Lung (tissue), 12 donors: ENCODE data around the gene RCL1. TPM values are rescaled to one million over a fixed set of nuclear protein-coding genes. Genes with fewer than 3 reads are reported as not detected.

Experiments
- ATAC-seq: fragments of 200-7000 bp; cut with Tn5 transposase; one replicate; pipeline ENCODE4 v1.9.1; 2020; ENCODE audit warnings: moderate number of reproducible peaks; ENCODE audit not compliant: insufficient read depth, low FRiP score
- DNase-seq, 3 donors: peaks; one replicate each; pipeline ENCODE4 v3.0.0-alpha.2; 2013 to 2017
- H3K27ac ChIP-seq, 2 donors: one replicate each; pipeline ENCODE4 v1.5.1; 2013; ENCODE audit warnings: mild to moderate bottlenecking in 2 of 2, moderate library complexity in 2 of 2, control low read depth in 1 of 2, inconsistent platforms in 1 of 2, low read depth in 1 of 2, low read length in 1 of 2
- H3K27me3 ChIP-seq, 3 donors: one replicate each; pipeline ENCODE4 v1.5.1; 2013; ENCODE audit warnings: low read length in 2 of 3; ENCODE audit not compliant: control insufficient read depth in 3 of 3, insufficient read depth in 3 of 3
- H3K36me3 ChIP-seq, 4 donors: one replicate each; pipeline ENCODE4 v1.5.1; 2013; ENCODE audit warnings: low read length in 4 of 4, mild to moderate bottlenecking in 1 of 4, moderate library complexity in 1 of 4; ENCODE audit not compliant: control insufficient read depth in 4 of 4, insufficient read depth in 4 of 4
- H3K4me1 ChIP-seq, 5 donors: one replicate each; pipeline ENCODE4 v1.5.1; 2013; ENCODE audit warnings: low read length in 5 of 5, mild to moderate bottlenecking in 2 of 5, moderate library complexity in 1 of 5; ENCODE audit not compliant: control insufficient read depth in 5 of 5, insufficient read depth in 5 of 5
- H3K4me3 ChIP-seq: one replicate; pipeline ENCODE4 v1.5.1; 2013; ENCODE audit warnings: mild to moderate bottlenecking, control low read depth, moderate library complexity
- H3K9ac ChIP-seq, 2 donors: one replicate each; pipeline ENCODE4 v1.5.1; 2013; ENCODE audit warnings: low read length in 2 of 2, control low read depth in 1 of 2; ENCODE audit not compliant: insufficient read depth in 1 of 2
- H3K9me3 ChIP-seq, 4 donors: one replicate each; pipeline ENCODE4 v1.5.1; 2013; ENCODE audit warnings: low read length in 3 of 4, mild to moderate bottlenecking in 1 of 4, moderate library complexity in 1 of 4; ENCODE audit not compliant: control insufficient read depth in 4 of 4, insufficient read depth in 3 of 4
- WGBS, 2 donors: extraction: QIAGEN DNeasy Blood & Tissue Kit; methylation state at CpG; one replicate each; pipeline ENCODE4 v1.1.7; 2013; 5-methylcytosine and 5-hydroxymethylcytosine counted together
- polyA plus RNA-seq, 2 donors: library from polyadenylated mRNA; stranded (reverse); fragments of 200-250 nt; gene quantifications; one replicate each; pipeline ENCODE4 v1.2.1, GENCODE V29; 2013
- total RNA-seq, 2 donors: library from RNA; depleted of rRNA in 1 of 2; stranded (reverse); fragments of >200 nt in 1 of 2; gene quantifications; one replicate each; pipeline ENCODE4 v1.2.1, GENCODE V29; 2014 to 2021
- TF ChIP-seq, protein P1 (sequence below): IDR thresholded peaks from 2 replicates; pipeline ENCODE4 v1.5.1; 2012; ENCODE audit warnings: mild to moderate bottlenecking; ENCODE audit errors: control extremely low read depth, extremely low read depth
- donor health status: control.
- donor health status: control.
- donor health status: Bipolar disorder and iron deficiency.
- donor health status: healthy.
- donor health status: DM: yes; HTN: yes; CAD: no.

The RCL1 gene
- total and polyA plus RNA-seq, 4 donors, result 14.8 to 62.2 (median 23.4) TPM

DNA sequence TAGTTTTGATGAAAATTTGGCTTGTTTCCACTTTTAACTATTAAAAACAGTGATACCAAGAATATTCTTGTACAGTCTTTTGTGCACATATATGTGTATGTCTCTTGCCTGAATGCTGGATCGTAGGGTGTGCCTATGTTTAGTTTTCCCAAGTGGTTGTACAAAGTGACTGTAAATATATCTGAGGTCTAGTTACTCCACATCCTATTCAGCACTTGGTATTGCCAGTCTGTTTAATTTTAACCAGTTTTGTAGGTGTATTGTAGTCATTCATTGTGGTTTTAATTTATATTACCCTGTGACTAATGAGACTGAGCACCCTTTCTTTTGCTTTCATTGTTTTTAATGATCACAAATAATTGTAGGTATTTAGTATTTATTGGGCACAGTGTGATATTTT, 17.8 kb downstream of the RCL1 start:
- Histone ChIP-seq H3K9ac (no peak overlapping the region), H3K4me1 (peaks cover 0 to 3% (median 0%) of the 10 kb centered on the region in 5 donors), H3K27me3 (no peaks in the 10 kb centered on the region), H3K27ac (no peak overlapping the region), H3K9me3 (peaks cover 0 to 4% (median 0%) of the 10 kb centered on the region in 4 donors), H3K4me3 (no peak overlapping the region), H3K36me3 (no peaks in the 10 kb centered on the region)
- WGBS, 2 donors, result 52 to 84% methylated on average over 1 of the region's 1 CpG
- TF ChIP-seq, protein P1, sequence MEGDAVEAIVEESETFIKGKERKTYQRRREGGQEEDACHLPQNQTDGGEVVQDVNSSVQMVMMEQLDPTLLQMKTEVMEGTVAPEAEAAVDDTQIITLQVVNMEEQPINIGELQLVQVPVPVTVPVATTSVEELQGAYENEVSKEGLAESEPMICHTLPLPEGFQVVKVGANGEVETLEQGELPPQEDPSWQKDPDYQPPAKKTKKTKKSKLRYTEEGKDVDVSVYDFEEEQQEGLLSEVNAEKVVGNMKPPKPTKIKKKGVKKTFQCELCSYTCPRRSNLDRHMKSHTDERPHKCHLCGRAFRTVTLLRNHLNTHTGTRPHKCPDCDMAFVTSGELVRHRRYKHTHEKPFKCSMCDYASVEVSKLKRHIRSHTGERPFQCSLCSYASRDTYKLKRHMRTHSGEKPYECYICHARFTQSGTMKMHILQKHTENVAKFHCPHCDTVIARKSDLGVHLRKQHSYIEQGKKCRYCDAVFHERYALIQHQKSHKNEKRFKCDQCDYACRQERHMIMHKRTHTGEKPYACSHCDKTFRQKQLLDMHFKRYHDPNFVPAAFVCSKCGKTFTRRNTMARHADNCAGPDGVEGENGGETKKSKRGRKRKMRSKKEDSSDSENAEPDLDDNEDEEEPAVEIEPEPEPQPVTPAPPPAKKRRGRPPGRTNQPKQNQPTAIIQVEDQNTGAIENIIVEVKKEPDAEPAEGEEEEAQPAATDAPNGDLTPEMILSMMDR, result no peak
- DNase-seq (no peak), ATAC-seq (no peak)

DNA sequence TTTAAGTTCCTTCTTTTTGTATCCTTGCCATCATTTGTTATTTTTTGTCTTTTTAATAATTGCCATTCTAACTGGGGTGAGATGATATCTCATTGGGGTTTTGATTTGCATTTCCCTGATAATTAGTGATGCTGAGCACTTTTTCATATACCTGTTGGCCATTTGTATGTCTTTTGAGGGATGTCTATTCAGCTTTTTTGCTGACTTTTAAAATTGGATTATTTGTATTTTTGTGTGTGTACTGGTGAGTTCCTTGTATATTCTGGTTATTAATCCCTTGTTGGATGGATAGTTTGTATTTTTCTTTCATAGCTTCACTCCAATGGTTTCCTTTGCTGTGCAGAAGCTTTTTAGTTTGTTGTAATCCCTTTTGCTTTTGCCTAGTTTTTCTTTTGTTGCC, 19.1 kb downstream of the RCL1 start:
- H3K36me3 ChIP-seq, result no peaks in the 10 kb centered on the region
- ATAC-seq (no peak), DNase-seq (no peak)
- peaks cover 0 to 5% (median 0%) of the 10 kb centered on the region in 5 donors for H3K4me1 ChIP-seq
- H3K9me3 ChIP-seq, result peaks cover 0 to 5% (median 0%) of the 10 kb centered on the region in 4 donors
- TF ChIP-seq, protein P1, result no peak
- H3K4me3 ChIP-seq, result no peak overlapping the region
- no peaks in the 10 kb centered on the region for H3K27me3 ChIP-seq
- no peak overlapping the region for H3K27ac ChIP-seq
- H3K9ac ChIP-seq, result no peak overlapping the region

DNA sequence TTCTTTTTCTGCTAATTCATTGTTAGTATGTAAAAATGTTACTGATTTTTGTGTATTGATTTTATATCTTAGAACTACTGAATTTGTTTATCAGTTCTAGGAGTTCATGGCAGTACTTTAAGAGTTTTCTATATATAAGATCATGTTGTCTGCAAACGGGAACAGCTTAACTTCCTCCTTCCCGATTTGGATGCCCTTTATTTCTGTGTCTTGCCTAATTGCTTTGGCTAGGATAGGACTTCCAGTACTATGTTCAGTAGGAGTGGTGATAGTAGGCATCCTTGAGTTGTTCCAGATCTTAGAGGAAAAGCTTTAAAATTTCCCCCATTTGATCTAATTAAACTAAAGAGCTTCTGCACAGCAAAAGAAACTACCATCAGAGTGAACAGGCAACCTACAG, 20.1 kb downstream of the RCL1 start:
- TF ChIP-seq, protein P1, result no peak

DNA sequence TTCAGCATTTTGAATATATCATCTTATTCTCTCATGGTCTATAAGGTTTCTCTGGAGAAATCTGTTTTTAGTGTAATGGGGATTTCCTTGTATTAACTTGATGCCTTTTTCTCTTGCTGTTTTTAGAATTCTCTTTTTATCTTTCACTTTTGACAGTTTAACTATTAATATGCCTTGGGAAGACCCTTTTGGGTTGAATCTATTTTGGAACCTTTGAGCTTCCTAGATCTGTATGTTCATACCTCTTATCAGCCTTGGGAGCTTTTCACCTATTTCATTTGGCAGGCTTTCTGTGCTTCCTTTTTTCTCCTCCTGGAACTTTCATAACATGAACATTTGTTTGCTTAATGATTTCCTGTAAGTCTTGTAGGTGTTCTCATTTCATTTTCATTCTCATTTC, 22.2 kb downstream of the RCL1 start:
- Histone ChIP-seq H3K4me3 (no peak overlapping the region), H3K27ac (no peak overlapping the region), H3K9ac (no peak overlapping the region), H3K4me1 (peaks cover 0 to 5% (median 0%) of the 10 kb centered on the region in 5 donors), H3K36me3 (peaks cover 0 to 1% (median 0%) of the 10 kb centered on the region in 4 donors), H3K27me3 (no peaks in the 10 kb centered on the region), H3K9me3 (peaks cover 0 to 5% (median 0%) of the 10 kb centered on the region in 4 donors)
- TF ChIP-seq, protein P1, result no peak
- DNase-seq, result no peak
- ATAC-seq, result no peak

More for the DNA sequence above, 20.1 kb downstream of the RCL1 start:
- Histone ChIP-seq H3K27me3 (no peaks in the 10 kb centered on the region), H3K27ac (no peak overlapping the region), H3K9ac (no peak overlapping the region), H3K36me3 (peaks cover 0 to 1% (median 0%) of the 10 kb centered on the region in 4 donors), H3K9me3 (peaks cover 0 to 5% (median 0%) of the 10 kb centered on the region in 4 donors), H3K4me3 (no peak overlapping the region), H3K4me1 (peaks cover 0 to 5% (median 0%) of the 10 kb centered on the region in 5 donors)
- WGBS, 2 donors, result 27 to 37% methylated on average over 2 of the region's 2 CpGs
- ATAC-seq (no peak), DNase-seq (no peak)
